SK-N-SH (cell line): ENCODE data around the gene HS3ST3A1. TPM values are rescaled to one million over a fixed set of nuclear protein-coding genes. Genes with fewer than 3 reads are reported as not detected.

Source experiments
- CTCF ChIA-PET: fragments of 300-600, 350-600 bp; formaldehyde crosslinking; extraction: SDS; loops from one replicate; lab custom pipeline; 2021; lab: Yijun Ruan, JAX
- POLR2A ChIA-PET: fragments of 350-600 bp; sonication (Branson Sonifier 250); formaldehyde crosslinking; extraction: SDS; loops from one replicate; lab custom pipeline; 2020; ENCODE audit warnings: antibody characterized with exemption, inconsistent platforms; lab: Yijun Ruan, JAX
- DNase-seq: peaks from one replicate; pipeline ENCODE4 v3.0.0; 2012
- H2AFZ ChIP-seq: fragments of 200-600 bp; sonication (generic); 2 replicates; pipeline ENCODE4 v1.8.1; 2016; ENCODE audit warnings: antibody characterized with exemption, mild to moderate bottlenecking, low read depth
- H3F3A ChIP-seq: fragments of 200-600 bp; sonication (generic); replicated peaks from 2 replicates; pipeline ENCODE3; 2016; ENCODE audit warnings: antibody characterized with exemption, mild to moderate bottlenecking; ENCODE audit not compliant: insufficient read depth
- H3K27ac ChIP-seq, 2 experiments: fragments of 200-500 bp in 1 of 2; fragments of 200-600 bp in 1 of 2; sonication (Bioruptor generic) in 1 of 2; sonication (generic), shearing (Covaris generic) in 1 of 2; 2 replicates each; pipeline versions ENCODE4 v1.5.1 to v1.6.1; 2014 to 2016; ENCODE audit warnings: low read depth in 2 of 2, inconsistent platforms in 1 of 2, low read length in 1 of 2, mild to moderate bottlenecking in 1 of 2, mixed read lengths in 1 of 2
- H3K27me3 ChIP-seq: fragments of 200-600 bp; sonication (generic), shearing (Covaris generic); 2 replicates; pipeline ENCODE4 v1.6.1; 2016; ENCODE audit warnings: mixed run types; ENCODE audit not compliant: insufficient read depth
- H3K36me3 ChIP-seq, 2 experiments: fragments of 200-500 bp in 1 of 2; fragments of 200-600 bp in 1 of 2; sonication (Bioruptor generic) in 1 of 2; sonication (generic) in 1 of 2; replicated peaks in 1 of 2; 2 replicates each; pipeline versions ENCODE3 to v1.5.1; 2014 to 2016; ENCODE audit warnings: low read length in 1 of 2, mild to moderate bottlenecking in 1 of 2; ENCODE audit not compliant: insufficient read depth in 2 of 2, control insufficient read depth in 1 of 2
- H3K4me1 ChIP-seq, 2 experiments: fragments of 200-500 bp in 1 of 2; fragments of 200-600 bp in 1 of 2; sonication (Bioruptor generic) in 1 of 2; sonication (generic), shearing (Covaris generic) in 1 of 2; 2 replicates each; pipeline versions ENCODE4 v1.5.1 to v1.6.1; 2014 to 2016; ENCODE audit warnings: low read depth in 1 of 2, low read length in 1 of 2, mixed run types in 1 of 2; ENCODE audit not compliant: insufficient read depth in 2 of 2, control insufficient read depth in 1 of 2
- H3K4me2 ChIP-seq: fragments of 200-600 bp; sonication (generic), shearing (Covaris generic); 2 replicates; pipeline ENCODE4 v1.6.1; 2017; ENCODE audit warnings: mixed run types
- H3K4me3 ChIP-seq, 2 experiments: fragments of 200-500 bp in 1 of 2; fragments of 200-600 bp in 1 of 2; sonication (Bioruptor generic) in 1 of 2; sonication (generic), shearing (Covaris generic) in 1 of 2; 2 replicates each; pipeline versions ENCODE4 v1.5.1 to v1.8.1; 2014 to 2016; ENCODE audit warnings: low read depth in 2 of 2, inconsistent platforms in 1 of 2, low read length in 1 of 2, mild to moderate bottlenecking in 1 of 2, mixed read lengths in 1 of 2, moderate library complexity in 1 of 2
- H3K79me2 ChIP-seq: fragments of 200-600 bp; sonication (generic); 2 replicates; pipeline ENCODE4 v1.8.1; 2017; ENCODE audit warnings: mild to moderate bottlenecking; ENCODE audit not compliant: insufficient read depth
- H3K9ac ChIP-seq: fragments of 200-600 bp; sonication (generic); 2 replicates; pipeline ENCODE4 v1.6.1; 2017; ENCODE audit warnings: mixed run types
- H3K9me2 ChIP-seq: fragments of 200-600 bp; sonication (generic); 2 replicates; pipeline ENCODE4 v1.6.1; 2017; ENCODE audit warnings: mixed run types
- H3K9me3 ChIP-seq: fragments of 200-600 bp; sonication (generic); 2 replicates; pipeline ENCODE4 v1.6.1; 2017; ENCODE audit warnings: mixed run types, mild to moderate bottlenecking, moderate library complexity
- H4K20me1 ChIP-seq: fragments of 200-600 bp; sonication (generic); 2 replicates; pipeline ENCODE4 v1.6.1; 2017; ENCODE audit warnings: mild to moderate bottlenecking, mixed run types; ENCODE audit not compliant: insufficient read depth
- CHD2 ChIP-seq: fragments of 150-350 bp; IDR thresholded peaks from 2 replicates; pipeline ENCODE4 v1.6.1; 2018; ENCODE audit warnings: low read length; ENCODE audit not compliant: partially characterized antibody
- ELF1 ChIP-seq: IDR thresholded peaks from 2 replicates; pipeline ENCODE4 v1.4.0; 2012
- EP300 ChIP-seq, 2 experiments: IDR thresholded peaks; 2 replicates each; pipeline versions ENCODE4 v1.4.0 to v1.6.1; 2012; ENCODE audit warnings: borderline replicate concordance in 1 of 2, low read depth in 1 of 2, low read length in 1 of 2
- GABPA ChIP-seq: IDR thresholded peaks from 2 replicates; pipeline ENCODE4 v1.4.0; 2012; ENCODE audit warnings: low read depth, mild to moderate bottlenecking
- GATA2 ChIP-seq: sonication (generic); formaldehyde crosslinking; IDR thresholded peaks from 2 replicates; pipeline ENCODE4 v1.5.0; 2020; ENCODE audit warnings: mild to moderate bottlenecking, missing genetic modification reagents
- JUND ChIP-seq: IDR thresholded peaks from 2 replicates; pipeline ENCODE4 v1.4.0; 2012
- MXI1 ChIP-seq: IDR thresholded peaks from 2 replicates; pipeline ENCODE4 v1.6.1; 2012; ENCODE audit warnings: mild to moderate bottlenecking, low read depth, low read length, improper control_type of control experiment
- NRF1 ChIP-seq: IDR thresholded peaks from 2 replicates; pipeline ENCODE4 v1.6.1; 2012; ENCODE audit warnings: low read depth, mild to moderate bottlenecking, low read length
- RFX5 ChIP-seq: IDR thresholded peaks from 2 replicates; pipeline ENCODE4 v1.6.1; 2012; ENCODE audit warnings: mild to moderate bottlenecking, improper control_type of control experiment, low read length
- RXRA ChIP-seq: IDR thresholded peaks from 2 replicates; pipeline ENCODE4 v1.4.0; 2012; ENCODE audit warnings: low read depth, mild to moderate bottlenecking, borderline replicate concordance
- TAF1 ChIP-seq: IDR thresholded peaks from 2 replicates; pipeline ENCODE4 v1.6.1; 2012; ENCODE audit warnings: low read depth, mild to moderate bottlenecking, low read length, moderate library complexity, borderline replicate concordance
- TCF12 ChIP-seq: IDR thresholded peaks from 2 replicates; pipeline ENCODE4 v1.4.0; 2012
- TEAD4 ChIP-seq: IDR thresholded peaks from 2 replicates; pipeline ENCODE4 v1.4.0; 2012; ENCODE audit warnings: mild to moderate bottlenecking, borderline replicate concordance; ENCODE audit not compliant: insufficient read depth
- YY1 ChIP-seq: IDR thresholded peaks from 2 replicates; pipeline ENCODE4 v1.4.0; 2012; ENCODE audit warnings: low read depth, mild to moderate bottlenecking
- WGBS: methylation state at CpG from one replicate; pipeline ENCODE4 v1.1.6; 2017; ENCODE audit warnings: low lambda C conversion rate; 5-methylcytosine and 5-hydroxymethylcytosine counted together
- polyA plus RNA-seq, 3 experiments: library from polyadenylated mRNA; depleted of rRNA; stranded (reverse); fragments of >200 nt; gene quantifications; 2 replicates each; pipeline ENCODE4 v1.2.3, GENCODE V29; 2012
- TF ChIP-seq, protein P1 (sequence below): IDR thresholded peaks from 2 replicates; pipeline ENCODE4 v1.4.0; 2012; ENCODE audit warnings: low read depth, borderline replicate concordance
- TF ChIP-seq, protein P2 (sequence below): IDR thresholded peaks from 2 replicates; pipeline ENCODE4 v1.4.0; 2012; ENCODE audit warnings: low read depth, borderline replicate concordance
- TF ChIP-seq, protein P3 (sequence below): fragments of 150-350 bp; IDR thresholded peaks from 2 replicates; pipeline ENCODE4 v1.6.1; 2017; ENCODE audit warnings: antibody characterized with exemption, low read length, low read depth, borderline replicate concordance
- TF ChIP-seq, protein P4 (sequence below): IDR thresholded peaks from 2 replicates; pipeline ENCODE4 v1.6.1; 2012; ENCODE audit warnings: mild to moderate bottlenecking, low read depth, low read length, moderate library complexity
- TF ChIP-seq, protein P5 (sequence below): fragments of 150-350 bp; IDR thresholded peaks from 2 replicates; pipeline ENCODE4 v1.6.1; 2016; ENCODE audit warnings: mild to moderate bottlenecking, low read depth, low read length

The HS3ST3A1 gene
- polyA plus RNA-seq, 1 of the 3 experiments (the other 2 are of a cell fraction), result 22.6 TPM

DNA sequence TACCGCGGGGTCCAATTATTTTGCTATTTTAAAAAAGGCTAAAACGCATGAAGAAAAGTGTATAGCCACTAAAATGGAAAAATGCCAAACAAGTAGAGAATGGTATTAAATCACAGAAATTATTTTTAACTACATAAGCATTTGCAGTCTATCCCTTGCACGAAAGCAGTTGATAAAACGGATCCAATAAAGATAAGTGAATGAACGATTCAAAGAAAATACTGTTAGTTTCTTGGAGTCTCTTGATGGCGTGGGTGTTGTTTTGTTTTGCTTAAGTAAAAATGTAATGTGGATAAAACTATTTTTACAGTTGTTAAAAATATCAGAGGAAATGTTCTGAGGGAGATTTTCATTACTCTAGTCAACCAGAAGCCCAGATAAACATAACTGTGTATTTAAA is 9.3 kb downstream of the HS3ST3A1 start:
- H3K27me3 ChIP-seq, result no peaks in the 10 kb centered on the region
- no peak overlapping the region for H2AFZ ChIP-seq
- peaks cover 4 to 16% of the 10 kb centered on the region in 2 experiments; a peak in 3 of 4 replicates for H3K4me1 ChIP-seq
- no peaks in the 10 kb centered on the region for H3K9me3 ChIP-seq
- TF ChIP-seq, protein P1, sequence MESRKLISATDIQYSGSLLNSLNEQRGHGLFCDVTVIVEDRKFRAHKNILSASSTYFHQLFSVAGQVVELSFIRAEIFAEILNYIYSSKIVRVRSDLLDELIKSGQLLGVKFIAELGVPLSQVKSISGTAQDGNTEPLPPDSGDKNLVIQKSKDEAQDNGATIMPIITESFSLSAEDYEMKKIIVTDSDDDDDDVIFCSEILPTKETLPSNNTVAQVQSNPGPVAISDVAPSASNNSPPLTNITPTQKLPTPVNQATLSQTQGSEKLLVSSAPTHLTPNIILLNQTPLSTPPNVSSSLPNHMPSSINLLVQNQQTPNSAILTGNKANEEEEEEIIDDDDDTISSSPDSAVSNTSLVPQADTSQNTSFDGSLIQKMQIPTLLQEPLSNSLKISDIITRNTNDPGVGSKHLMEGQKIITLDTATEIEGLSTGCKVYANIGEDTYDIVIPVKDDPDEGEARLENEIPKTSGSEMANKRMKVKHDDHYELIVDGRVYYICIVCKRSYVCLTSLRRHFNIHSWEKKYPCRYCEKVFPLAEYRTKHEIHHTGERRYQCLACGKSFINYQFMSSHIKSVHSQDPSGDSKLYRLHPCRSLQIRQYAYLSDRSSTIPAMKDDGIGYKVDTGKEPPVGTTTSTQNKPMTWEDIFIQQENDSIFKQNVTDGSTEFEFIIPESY, result no peak
- TF ChIP-seq RXRA, result no peak
- TF ChIP-seq, protein P2, sequence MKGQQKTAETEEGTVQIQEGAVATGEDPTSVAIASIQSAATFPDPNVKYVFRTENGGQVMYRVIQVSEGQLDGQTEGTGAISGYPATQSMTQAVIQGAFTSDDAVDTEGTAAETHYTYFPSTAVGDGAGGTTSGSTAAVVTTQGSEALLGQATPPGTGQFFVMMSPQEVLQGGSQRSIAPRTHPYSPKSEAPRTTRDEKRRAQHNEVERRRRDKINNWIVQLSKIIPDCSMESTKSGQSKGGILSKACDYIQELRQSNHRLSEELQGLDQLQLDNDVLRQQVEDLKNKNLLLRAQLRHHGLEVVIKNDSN, result no peak
- no peak for TF ChIP-seq GATA2 (CRISPR knock-in tag)
- no peak for TF ChIP-seq GABPA
- no peak for TF ChIP-seq CHD2
- TF ChIP-seq, protein P3, sequence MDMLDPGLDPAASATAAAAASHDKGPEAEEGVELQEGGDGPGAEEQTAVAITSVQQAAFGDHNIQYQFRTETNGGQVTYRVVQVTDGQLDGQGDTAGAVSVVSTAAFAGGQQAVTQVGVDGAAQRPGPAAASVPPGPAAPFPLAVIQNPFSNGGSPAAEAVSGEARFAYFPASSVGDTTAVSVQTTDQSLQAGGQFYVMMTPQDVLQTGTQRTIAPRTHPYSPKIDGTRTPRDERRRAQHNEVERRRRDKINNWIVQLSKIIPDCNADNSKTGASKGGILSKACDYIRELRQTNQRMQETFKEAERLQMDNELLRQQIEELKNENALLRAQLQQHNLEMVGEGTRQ, result no peak
- no peak for TF ChIP-seq YY1
- TF ChIP-seq RFX5, result no peak
- no peak for TF ChIP-seq NRF1
- no peak for TF ChIP-seq TAF1
- TF ChIP-seq, protein P4, sequence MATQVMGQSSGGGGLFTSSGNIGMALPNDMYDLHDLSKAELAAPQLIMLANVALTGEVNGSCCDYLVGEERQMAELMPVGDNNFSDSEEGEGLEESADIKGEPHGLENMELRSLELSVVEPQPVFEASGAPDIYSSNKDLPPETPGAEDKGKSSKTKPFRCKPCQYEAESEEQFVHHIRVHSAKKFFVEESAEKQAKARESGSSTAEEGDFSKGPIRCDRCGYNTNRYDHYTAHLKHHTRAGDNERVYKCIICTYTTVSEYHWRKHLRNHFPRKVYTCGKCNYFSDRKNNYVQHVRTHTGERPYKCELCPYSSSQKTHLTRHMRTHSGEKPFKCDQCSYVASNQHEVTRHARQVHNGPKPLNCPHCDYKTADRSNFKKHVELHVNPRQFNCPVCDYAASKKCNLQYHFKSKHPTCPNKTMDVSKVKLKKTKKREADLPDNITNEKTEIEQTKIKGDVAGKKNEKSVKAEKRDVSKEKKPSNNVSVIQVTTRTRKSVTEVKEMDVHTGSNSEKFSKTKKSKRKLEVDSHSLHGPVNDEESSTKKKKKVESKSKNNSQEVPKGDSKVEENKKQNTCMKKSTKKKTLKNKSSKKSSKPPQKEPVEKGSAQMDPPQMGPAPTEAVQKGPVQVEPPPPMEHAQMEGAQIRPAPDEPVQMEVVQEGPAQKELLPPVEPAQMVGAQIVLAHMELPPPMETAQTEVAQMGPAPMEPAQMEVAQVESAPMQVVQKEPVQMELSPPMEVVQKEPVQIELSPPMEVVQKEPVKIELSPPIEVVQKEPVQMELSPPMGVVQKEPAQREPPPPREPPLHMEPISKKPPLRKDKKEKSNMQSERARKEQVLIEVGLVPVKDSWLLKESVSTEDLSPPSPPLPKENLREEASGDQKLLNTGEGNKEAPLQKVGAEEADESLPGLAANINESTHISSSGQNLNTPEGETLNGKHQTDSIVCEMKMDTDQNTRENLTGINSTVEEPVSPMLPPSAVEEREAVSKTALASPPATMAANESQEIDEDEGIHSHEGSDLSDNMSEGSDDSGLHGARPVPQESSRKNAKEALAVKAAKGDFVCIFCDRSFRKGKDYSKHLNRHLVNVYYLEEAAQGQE, result no peak
- TF ChIP-seq, protein P5, sequence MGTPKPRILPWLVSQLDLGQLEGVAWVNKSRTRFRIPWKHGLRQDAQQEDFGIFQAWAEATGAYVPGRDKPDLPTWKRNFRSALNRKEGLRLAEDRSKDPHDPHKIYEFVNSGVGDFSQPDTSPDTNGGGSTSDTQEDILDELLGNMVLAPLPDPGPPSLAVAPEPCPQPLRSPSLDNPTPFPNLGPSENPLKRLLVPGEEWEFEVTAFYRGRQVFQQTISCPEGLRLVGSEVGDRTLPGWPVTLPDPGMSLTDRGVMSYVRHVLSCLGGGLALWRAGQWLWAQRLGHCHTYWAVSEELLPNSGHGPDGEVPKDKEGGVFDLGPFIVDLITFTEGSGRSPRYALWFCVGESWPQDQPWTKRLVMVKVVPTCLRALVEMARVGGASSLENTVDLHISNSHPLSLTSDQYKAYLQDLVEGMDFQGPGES, result no peak
- TF ChIP-seq ELF1, result no peak
- no peak for TF ChIP-seq JUND
- TF ChIP-seq TCF12, result no peak
- no peak for TF ChIP-seq MXI1
- no peak for TF ChIP-seq EP300 (IDR thresholded peaks at IDR 0.05; ENCODE audit: borderline replicate concordance in 1 of 2, low read depth in 1 of 2, low read length in 1 of 2)
- TF ChIP-seq TEAD4, result no peak
- ChIA-PET POLR2A (no interaction called here), CTCF (no interaction called here)
- peaks cover 100% of the 10 kb centered on the region for H3K79me2 ChIP-seq
- H3F3A ChIP-seq, result peaks cover 39% of the 10 kb centered on the region
- H3K9me2 ChIP-seq, result no peaks in the 10 kb centered on the region
- 0 out of 4 replicates have a peak overlapping the region, but pooled peaks of 1 of the 2 experiments have one; percentile 8 for H3K27ac ChIP-seq
- no peaks in the 10 kb centered on the region for H4K20me1 ChIP-seq
- no peak overlapping the region for H3K4me3 ChIP-seq
- DNase-seq, result no peak
- 73% methylated on average over 7 of the region's 7 CpGs for WGBS
- H3K4me2 ChIP-seq, result peak overlapping the region; percentile 14; the same call in 1 of the 2 replicates
- no peak overlapping the region for H3K9ac ChIP-seq
- peaks cover 0 to 9% of the 10 kb centered on the region in 2 experiments for H3K36me3 ChIP-seq
